HCT116 (cell line): ENCODE results near the gene NPPC.

Source experiments
- ATF3 ChIP-seq: IDR thresholded peaks from 2 replicates; pipeline ENCODE4 v1.6.1; 2012
- CTCF ChIP-seq, 3 experiments: fragments of 200-600 bp in 1 of 3; sonication (generic) in 1 of 3; IDR thresholded peaks in 2 of 3; conservative IDR thresholded peaks in 1 of 3; 2 replicates each; pipeline ENCODE4 v1.5.1; 2012 to 2017; ENCODE audit warnings: low read depth in 2 of 3, low read length in 2 of 3, antibody characterized with exemption in 1 of 3, borderline replicate concordance in 1 of 3, control low read depth in 1 of 3, mild to moderate bottlenecking in 1 of 3, mixed read lengths in 1 of 3, mixed run types in 1 of 3, moderate library complexity in 1 of 3; ENCODE audit not compliant: insufficient read depth in 1 of 3
- ELF1 ChIP-seq: IDR thresholded peaks from 2 replicates; pipeline ENCODE4 v1.6.1; 2012; ENCODE audit warnings: low read depth, borderline replicate concordance
- EZH2phosphoT487 ChIP-seq: fragments of 200-600 bp; IDR thresholded peaks from 2 replicates; pipeline ENCODE4 v1.6.1; 2018; ENCODE audit warnings: antibody characterized with exemption, borderline replicate concordance
- POLR2A ChIP-seq: IDR thresholded peaks from 2 replicates; pipeline ENCODE4 v1.7.0; 2011; ENCODE audit warnings: borderline replicate concordance; ENCODE audit not compliant: insufficient read depth, insufficient read length; ENCODE audit errors: extremely low read depth
- RAD21 ChIP-seq: IDR thresholded peaks from 2 replicates; pipeline ENCODE4 v1.6.1; 2012; ENCODE audit warnings: low read depth, mild to moderate bottlenecking

- TF ChIP-seq POLR2A (no peak), CTCF (IDR thresholded peaks at IDR 0.05 in 2 of 3, conservative IDR thresholded peaks at IDR 0.05 in 1 of 3; ENCODE audit: borderline replicate concordance in 1 of 3, insufficient read depth in 1 of 3, low read depth in 2 of 3, low read length in 2 of 3) (no peak), EZH2phosphoT487 (no peak), RAD21 (no peak), ATF3 (no peak), ELF1 (no peak)
Observed at GRCh38 chr2:231890896-231891513, 35.2 kb downstream of the NPPC start.
